GM06990 (cell line): ENCODE data around the gene FBXL2.

Source experiments
- DNase-seq: peaks from one replicate; pipeline ENCODE4 v3.0.0-alpha.2; 2011; ENCODE audit not compliant: insufficient read length; ENCODE audit errors: extremely low read depth
- H3K27me3 ChIP-seq: replicated peaks from 2 replicates; pipeline ENCODE4 v1.6.0; 2011; ENCODE audit warnings: low read length; ENCODE audit not compliant: control insufficient read depth, insufficient read depth
- H3K36me3 ChIP-seq: 2 replicates; pipeline ENCODE4 v1.5.1; 2011; ENCODE audit warnings: low read length; ENCODE audit not compliant: control insufficient read depth, insufficient read depth
- H3K4me3 ChIP-seq: replicated peaks from 2 replicates; pipeline ENCODE4 v1.5.1; 2011; ENCODE audit warnings: low read depth, mild to moderate bottlenecking, control low read depth, low read length
- TF ChIP-seq, protein P1 (sequence below): IDR thresholded peaks from 2 replicates; pipeline ENCODE4 v1.5.1; 2011; ENCODE audit warnings: low read length, control low read depth, mild to moderate bottlenecking, inconsistent platforms; ENCODE audit not compliant: insufficient read depth, poor library complexity, severe bottlenecking

Gene FBXL2

DNA sequence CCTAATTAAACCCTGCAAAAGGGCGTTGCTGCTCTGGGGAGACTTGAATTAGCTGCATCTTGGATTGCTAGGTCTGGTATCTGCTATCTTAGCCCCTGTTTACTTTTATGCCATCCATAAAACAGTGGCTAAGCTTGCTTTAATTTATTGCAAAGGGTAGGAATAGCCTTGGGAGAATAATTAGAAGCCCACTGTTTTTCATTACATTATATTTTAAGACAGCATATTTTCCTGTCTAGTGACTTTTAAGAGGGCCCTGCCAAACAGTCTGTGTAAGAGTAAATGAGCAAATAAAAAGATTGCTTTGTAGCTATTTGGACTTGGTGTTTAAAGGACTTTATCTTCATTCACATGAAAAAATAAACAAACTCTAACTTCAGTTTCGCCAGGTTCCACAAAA lies 41.2 kb upstream of the FBXL2 start:
- Histone ChIP-seq H3K4me3 (no peak overlapping the region), H3K36me3 (no peaks in the 10 kb centered on the region), H3K27me3 (no peaks in the 10 kb centered on the region)
- DNase-seq, result no peak
- TF ChIP-seq, protein P1, sequence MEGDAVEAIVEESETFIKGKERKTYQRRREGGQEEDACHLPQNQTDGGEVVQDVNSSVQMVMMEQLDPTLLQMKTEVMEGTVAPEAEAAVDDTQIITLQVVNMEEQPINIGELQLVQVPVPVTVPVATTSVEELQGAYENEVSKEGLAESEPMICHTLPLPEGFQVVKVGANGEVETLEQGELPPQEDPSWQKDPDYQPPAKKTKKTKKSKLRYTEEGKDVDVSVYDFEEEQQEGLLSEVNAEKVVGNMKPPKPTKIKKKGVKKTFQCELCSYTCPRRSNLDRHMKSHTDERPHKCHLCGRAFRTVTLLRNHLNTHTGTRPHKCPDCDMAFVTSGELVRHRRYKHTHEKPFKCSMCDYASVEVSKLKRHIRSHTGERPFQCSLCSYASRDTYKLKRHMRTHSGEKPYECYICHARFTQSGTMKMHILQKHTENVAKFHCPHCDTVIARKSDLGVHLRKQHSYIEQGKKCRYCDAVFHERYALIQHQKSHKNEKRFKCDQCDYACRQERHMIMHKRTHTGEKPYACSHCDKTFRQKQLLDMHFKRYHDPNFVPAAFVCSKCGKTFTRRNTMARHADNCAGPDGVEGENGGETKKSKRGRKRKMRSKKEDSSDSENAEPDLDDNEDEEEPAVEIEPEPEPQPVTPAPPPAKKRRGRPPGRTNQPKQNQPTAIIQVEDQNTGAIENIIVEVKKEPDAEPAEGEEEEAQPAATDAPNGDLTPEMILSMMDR, result no peak

DNA sequence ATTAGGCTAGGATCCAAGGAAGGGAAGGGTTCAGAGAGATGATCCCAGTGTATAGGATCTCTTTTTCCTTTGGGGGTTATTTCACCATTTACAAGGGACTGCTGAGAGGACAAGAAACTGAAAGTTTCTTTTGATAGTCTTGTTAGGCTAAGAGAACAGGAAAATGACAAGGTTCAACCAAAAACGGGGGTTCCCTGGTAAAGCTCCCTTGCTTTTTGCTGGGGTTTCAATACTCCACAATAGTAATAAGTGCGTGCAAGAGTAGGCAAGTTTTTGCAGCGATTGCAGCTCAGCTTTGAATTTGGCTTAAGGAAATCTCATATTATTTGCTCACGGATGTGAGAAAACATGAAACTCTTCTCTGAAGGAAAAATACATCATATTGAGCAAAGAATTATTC lies 39.8 kb upstream of the FBXL2 start:
- peak; percentile 18 for DNase-seq
- Histone ChIP-seq H3K27me3 (no peaks in the 10 kb centered on the region), H3K36me3 (no peaks in the 10 kb centered on the region), H3K4me3 (no peak overlapping the region)
- TF ChIP-seq, protein P1, result no peak

DNA sequence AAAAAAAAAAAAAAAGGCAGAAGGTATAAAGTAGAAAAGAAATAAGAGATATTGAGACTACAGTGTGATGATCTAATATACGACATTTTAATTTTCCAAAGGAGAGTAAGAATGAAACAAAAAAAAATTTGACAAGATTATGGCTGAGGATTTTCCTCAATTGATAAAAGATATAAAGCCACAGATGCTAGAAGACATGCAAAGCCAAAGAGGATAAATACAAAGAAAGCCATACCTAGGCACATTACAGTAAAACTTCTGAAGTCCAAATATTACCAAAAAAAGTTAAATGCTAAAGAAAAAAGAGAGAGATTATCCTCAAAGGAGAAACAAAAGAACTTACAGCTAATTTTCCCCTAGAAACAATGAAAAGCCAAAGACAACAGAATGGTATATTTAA lies 38.3 kb upstream of the FBXL2 start:
- no peaks in the 10 kb centered on the region for H3K36me3 ChIP-seq
- DNase-seq, result no peak
- H3K27me3 ChIP-seq, result no peaks in the 10 kb centered on the region
- TF ChIP-seq, protein P1, result no peak
- H3K4me3 ChIP-seq, result no peak overlapping the region

DNA sequence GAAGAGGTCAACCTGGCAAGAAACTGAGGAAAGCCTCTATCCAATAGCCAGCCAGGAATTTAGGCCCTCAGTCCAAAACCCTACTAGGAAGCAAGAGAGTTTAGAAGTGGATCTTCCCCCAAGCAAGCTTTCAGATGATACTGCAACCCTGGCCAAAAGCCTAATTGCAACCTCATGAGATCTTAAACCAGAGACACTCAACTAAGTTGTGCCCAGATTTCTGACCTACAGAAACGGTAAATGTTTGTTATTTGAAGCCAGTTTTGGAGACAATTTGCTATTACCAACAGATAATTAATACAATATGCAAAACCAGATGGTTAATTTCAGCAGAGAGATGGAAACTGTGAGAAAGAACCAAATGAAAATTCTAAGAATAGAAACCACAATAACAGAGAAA lies 37.0 kb upstream of the FBXL2 start:
- TF ChIP-seq, protein P1, result no peak
- no peak for DNase-seq
- H3K27me3 ChIP-seq, result no peaks in the 10 kb centered on the region
- H3K36me3 ChIP-seq, result no peaks in the 10 kb centered on the region
- H3K4me3 ChIP-seq, result no peak overlapping the region

DNA sequence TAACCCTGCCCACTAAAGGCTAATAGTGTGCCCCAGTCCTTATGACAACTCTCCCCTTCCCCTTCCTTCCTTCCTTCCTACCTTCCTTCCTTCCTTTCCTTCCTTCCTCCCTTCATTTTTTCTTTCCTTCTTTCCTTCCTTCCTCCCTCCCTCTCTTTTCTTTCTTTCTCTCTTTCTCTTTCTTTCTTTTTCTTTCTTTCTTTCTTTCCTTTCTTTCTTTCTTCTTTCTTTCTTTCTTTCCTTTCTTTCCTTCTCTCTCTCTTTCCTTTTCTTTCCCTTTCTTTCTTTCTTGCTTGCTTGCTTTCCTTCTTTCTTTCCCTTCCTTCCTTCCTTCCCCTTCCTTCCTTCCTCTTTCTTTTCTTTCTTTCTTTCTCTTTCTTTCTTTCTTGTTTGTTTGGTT lies 30.5 kb upstream of the FBXL2 start:
- DNase-seq, result no peak
- no peaks in the 10 kb centered on the region for H3K27me3 ChIP-seq
- TF ChIP-seq, protein P1, result no peak
- no peaks in the 10 kb centered on the region for H3K36me3 ChIP-seq
- no peak overlapping the region for H3K4me3 ChIP-seq

DNA sequence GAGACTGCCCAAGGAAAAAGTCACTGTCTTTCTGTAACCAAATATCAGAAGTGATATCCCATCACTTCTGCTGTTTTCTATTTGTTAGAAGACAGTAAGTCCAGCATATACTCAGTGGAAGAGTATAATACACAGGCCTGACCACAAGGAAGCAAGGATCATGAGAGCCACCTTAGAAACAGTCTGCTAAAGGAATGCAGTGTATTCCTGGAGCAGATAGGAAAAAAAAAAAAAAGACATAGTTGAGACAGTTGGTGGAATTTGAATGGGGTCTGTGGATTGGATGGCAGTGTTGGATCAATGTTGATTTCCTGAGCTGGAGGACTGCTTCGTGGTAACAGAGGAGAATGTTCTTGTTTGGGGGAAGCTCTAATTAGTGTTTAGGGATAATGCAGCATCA lies 26.5 kb upstream of the FBXL2 start:
- DNase-seq, result no peak
- Histone ChIP-seq H3K27me3 (no peaks in the 10 kb centered on the region), H3K36me3 (no peaks in the 10 kb centered on the region), H3K4me3 (no peak overlapping the region)
- TF ChIP-seq, protein P1, result no peak
